Glomerular endothelial cell (primary cell): ENCODE measurements around the gene DHRS11. TPM values are rescaled to one million over a fixed set of nuclear protein-coding genes. Genes with fewer than 3 reads are reported as not detected.

Experiments used
- DNase-seq: peaks from one replicate; pipeline ENCODE4 v3.0.0-alpha.2; 2011; ENCODE audit warnings: low read depth, low spot score; ENCODE audit errors: extremely low read depth
- total RNA-seq: library from RNA; depleted of rRNA; stranded (reverse); fragments of >200 nt; gene quantifications from 2 replicates; pipeline ENCODE4 v1.2.3, GENCODE V29; 2015

Gene DHRS11
- total RNA-seq, result 4.3 and 11.0 TPM in 2 replicates

GRCh38 chr17:36591434-36592315, at the start of gene DHRS11:
Gene DHRS11 (plus strand): TSS chr17:36591879. CDS start chr17:36592010, 131 bp downstream.
- DNase-seq, result no peak

DNA sequence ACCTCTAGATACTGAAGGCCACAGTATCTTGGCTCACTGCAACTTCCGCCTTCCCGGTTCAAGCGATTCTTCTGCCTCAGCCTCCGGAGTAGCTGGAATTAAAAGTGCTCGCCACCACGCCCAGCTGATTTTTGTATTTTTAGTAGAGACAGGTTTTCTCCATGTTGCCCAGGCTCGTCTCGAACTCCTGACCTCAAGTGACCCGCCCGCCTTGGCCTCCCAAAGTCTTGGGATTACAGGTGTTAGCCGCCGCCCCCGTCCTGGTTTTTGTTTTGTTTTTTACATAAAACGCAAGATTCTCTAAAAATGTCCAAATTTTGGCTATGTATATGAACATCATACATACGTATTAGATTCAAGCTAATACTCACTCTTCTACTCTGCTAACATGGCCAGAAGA, 48.9 kb upstream of the DHRS11 start:
- no peak for DNase-seq

DNA sequence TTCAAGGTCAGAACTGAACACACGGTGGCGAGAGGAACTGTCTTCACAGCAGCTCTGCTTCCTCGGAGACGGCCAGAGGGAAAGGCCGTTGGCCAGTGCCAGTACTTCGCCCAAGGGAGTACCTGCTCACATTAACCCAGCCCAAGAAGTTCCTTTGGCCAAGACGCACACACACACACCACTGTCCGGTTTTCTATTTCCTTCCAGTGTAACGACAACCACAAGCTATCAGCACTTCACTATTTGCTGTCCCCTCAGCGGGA, 47.7 kb upstream of the DHRS11 start:
- no peak for DNase-seq

GRCh38 chr17:36544307-36545076, 47.2 kb upstream of the DHRS11 start, which contains the start of gene GGNBP2:
Gene GGNBP2 (plus strand): TSS chr17:36544919. CDS start chr17:36545725, 806 bp downstream.
- DNase-seq, result no peak

- no peak for DNase-seq
Measured at GRCh38 chr17:36545077-36545464, 46.6 kb upstream of the DHRS11 start.

DNA sequence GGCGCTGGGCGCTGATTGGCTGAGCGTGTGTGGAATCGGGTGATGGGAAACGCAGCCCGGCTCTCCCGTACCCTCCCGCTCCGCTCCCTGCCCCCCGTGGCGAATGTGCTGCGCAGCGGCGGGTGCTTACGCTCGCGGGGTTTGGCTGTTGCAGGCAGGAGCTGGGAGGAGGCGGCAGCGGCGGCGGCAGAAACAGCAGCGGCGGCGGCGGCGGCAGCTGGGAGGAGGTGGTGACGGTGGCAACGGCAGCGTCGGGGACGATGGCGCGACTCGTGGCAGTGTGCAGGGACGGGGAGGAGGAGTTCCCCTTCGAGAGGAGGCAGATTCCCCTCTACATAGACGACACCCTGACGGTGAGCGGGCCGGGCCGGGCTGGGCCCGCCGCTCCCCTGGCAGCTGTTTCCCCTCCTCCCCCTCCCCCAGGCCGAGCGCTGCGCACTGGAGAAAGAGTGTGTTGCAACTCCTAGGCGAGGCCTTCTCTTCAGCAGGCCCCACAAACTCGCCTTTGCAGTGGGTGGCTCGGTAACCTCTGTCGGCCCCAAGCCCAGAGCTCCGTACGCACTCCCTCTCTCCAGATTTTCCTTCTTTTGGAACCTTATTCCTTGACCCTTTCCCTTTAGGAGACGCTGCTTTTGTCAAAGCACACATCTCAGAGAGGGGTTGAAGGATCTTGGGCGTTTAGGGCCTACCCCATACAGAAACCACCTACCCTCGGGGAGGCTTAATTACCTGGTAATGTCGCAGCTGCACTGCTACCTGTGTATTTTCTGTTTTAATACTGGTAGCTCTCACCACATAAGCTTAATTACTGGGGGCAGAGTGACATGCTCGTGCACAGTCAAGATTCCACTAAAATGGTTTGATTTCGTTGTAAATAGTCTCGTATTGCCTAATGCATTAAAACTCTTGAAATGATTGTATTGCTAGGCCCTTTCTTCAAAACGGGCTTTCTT, 45.9 kb upstream of the DHRS11 start:
- no peak for DNase-seq

GRCh38 chr17:36546418-36547093, 45.1 kb upstream of the DHRS11 start:
- DNase-seq, result no peak

- no peak for DNase-seq
Measured at GRCh38 chr17:36547776-36548175, 43.9 kb upstream of the DHRS11 start.

- DNase-seq, result no peak
Measured at GRCh38 chr17:36550491-36551417, 40.9 kb upstream of the DHRS11 start.

DNA sequence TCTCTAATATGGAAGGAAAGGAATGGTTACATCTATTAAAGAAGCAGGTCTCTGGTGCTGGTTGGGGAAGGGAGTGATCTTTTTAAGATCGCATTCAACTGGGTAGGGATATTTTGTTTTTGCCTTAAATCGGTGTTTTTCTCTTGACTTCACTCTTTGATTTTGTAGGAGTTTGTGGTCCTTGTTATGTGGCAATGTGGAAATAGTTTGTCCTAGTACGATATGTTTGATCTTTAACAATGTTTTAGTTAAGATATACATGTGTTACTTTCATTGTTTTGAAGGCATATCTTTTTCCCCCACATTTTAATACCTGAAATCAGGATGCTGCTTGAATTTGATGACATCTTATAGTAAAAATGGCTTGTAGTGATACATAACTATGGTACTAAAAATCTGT, 38.2 kb upstream of the DHRS11 start:
- no peak for DNase-seq

DNA sequence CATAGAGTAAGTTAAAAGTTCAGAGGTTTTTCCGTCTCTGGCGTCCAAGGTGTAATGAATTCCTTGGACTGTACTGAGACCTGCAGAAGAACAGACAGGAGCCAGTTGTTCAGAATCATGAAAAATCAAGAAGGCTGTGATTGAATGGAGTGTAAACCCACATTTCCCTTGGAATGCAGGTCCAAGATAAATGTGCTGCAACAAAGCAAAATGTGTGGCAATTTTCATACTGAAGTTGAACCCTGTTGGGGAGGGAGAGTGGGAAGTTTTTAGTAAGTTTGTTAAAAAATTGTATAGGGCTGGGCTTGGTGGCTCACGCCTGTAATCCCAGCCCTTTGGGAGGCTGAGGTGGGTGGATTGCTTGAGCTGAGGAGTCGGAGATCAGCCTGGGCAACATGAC, 25.6 kb upstream of the DHRS11 start:
- DNase-seq, result no peak

DNA sequence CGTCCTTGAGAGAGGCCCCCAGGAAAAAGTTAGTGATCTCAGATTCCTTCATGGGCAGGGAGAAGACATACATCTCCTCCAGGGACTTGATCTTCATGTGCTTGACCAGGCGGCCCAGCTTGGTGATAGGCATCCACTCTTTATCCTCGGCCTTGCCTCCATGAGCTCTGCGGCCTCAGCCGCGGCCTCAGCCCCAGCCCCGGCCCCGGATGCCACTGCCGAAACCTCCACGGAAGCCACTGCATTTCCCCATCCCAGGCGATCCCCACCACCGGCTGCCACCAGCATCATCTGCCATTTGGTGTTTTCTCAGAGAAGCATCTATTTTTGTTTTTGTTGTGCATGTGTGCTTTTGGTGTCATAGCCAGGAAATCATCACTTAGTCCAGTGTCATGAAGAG, 16.7 kb upstream of the DHRS11 start:
- DNase-seq, result no peak

DNA sequence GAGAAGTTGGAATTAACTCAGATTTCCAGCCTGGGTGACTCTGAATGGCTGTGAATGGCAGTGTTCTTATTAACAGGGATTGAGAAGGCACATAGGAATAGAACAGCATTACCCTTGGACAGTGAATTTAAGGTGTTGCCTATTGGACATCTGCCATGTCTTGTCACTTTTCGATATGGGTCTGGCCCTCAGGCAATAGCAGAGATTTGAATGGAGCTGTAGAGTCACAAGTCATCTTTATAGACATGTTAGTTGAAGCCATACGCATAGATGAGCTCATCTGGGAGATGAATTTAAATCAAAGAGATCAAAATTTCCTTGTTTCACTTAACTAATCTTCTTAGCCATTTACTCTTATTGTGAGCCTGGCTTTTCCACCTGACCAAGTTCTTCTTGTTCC, 14.9 kb upstream of the DHRS11 start:
- DNase-seq, result no peak

DNA sequence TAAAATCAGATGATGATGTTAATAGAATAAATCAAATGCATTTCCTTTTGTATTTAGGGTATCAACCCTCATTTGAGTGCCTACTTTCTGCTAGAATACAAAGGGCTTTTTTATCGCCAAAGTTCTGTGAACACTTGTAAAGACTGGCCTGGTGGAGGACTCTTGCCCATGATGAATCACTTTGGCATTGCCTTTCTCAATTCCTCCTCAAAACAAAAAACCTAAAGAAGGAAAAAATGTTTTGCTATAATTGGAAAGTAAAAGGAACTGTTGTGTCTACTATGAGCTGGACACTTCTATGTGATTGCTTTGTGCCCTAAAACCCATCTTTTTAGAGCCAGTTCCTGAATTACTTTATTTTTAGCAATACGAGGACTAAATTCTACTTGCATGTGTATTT, 13.0 kb upstream of the DHRS11 start:
- DNase-seq, result no peak

- DNase-seq, result no peak
Measured at GRCh38 chr17:36583787-36584186, 7.9 kb upstream of the DHRS11 start.

DNA sequence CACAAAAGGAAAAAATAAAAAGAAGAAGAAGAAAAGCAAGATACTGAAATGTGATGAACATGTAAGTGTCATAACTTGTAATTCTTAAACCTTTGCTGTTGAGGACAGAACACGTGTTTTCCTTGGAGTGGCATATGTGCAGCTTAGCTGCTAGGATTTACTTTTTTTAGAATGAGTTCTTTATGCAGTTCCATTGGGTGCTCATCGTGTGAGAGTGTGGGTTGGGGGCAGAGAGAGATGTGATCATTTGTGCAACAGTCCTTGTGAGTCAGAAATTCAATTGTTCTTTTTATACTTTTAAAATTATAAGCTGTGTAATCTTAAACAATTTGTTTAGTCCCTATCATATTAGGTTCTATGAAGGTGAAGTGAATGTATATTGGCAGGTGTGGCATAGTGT, 5.5 kb upstream of the DHRS11 start:
- DNase-seq, result no peak

DNA sequence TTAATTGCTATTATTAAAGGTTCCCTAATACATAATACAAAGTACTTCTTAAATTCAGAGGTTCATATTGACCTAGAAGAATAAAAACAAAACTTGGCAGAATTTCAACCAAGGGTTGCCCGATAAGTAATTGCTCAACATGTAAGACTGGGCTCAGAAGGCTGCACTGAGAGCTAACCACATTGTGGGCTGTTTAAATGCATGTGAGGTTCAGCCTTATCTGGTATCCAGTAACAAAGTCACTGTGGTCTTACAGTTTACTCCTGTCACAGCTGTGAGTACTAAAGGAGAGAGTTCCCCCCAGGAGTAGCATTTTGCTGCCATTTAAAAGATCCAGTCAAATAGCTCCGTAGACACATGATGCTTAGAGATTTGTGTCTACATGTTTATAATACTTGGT, 1.6 kb upstream of the DHRS11 start:
- DNase-seq, result no peak

- DNase-seq, result no peak
Measured at GRCh38 chr17:36592316-36592715, 637 bp downstream of the DHRS11 start.

DNA sequence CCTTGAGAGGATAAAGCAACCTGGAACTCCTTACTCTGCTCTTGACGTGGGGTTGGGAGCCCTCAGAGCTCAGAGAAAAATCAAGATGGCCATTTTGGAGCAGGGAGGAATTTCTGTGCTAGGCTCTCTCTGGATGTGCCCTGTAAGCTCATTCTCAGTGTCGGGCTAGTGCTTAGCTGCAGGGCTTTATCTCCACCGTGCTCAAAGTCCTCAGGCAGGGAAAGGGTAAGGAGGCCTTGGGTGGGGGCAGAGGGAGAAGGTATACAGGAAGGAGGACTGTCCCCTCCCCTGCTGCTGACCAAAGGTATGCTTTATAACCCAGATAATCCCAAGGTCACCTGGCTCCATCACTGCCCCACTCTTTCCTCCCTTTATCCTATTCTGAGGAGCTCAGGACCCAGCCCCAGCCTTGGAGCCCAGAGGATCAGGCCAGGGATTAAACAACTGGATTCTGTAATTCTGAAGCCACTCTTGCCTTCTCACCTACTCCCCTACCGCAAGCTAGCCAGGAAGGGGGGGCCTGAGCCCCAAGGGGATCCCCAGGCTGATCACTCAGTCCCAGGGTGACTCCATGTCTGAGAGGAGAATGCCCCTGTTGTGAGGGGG, 1.1 kb downstream of the DHRS11 start:
- no peak for DNase-seq
